ENCODE data around the gene PCBP2. TPM values are rescaled to one million over a fixed set of nuclear protein-coding genes. Genes with fewer than 3 reads are reported as not detected.
A peak's percentile ranks its signal among the peaks of the same experiment; 100 is the strongest.
"Not testable (repeated sequence)": the region's sequence is repeated elsewhere in the genome, so short reads cannot be mapped to it uniquely, and the experiment has no call there.

The PCBP2 gene
- total RNA-seq, 1 donor from 2014 or later = 435 TPM

GRCh38 chr12:53413485-53414204 lies 38.3 kb upstream of the PCBP2 start:
- Histone ChIP-seq H3K4me3 (peak overlapping the region; percentile 25), H3F3A (ENCODE audit: low read depth) (peaks cover 52% of the 10 kb centered on the region), H3K27ac (peak overlapping the region; percentile 32), H3K9ac (no peak overlapping the region), H3K79me2 (ENCODE audit: low read depth) (no peaks in the 10 kb centered on the region), H3K36me3 (peaks cover 4% of the 10 kb centered on the region), H3K4me2 (peak overlapping the region; percentile 76), H3K9me3 (ENCODE audit: low read depth) (no peaks in the 10 kb centered on the region), H3K27me3 (no peaks in the 10 kb centered on the region), H4K20me1 (ENCODE audit: low read depth) (peaks cover 23% of the 10 kb centered on the region), H3K4me1 (peaks cover 43% of the 10 kb centered on the region), H2AFZ (replicated peaks) (no peak overlapping the region)
- DNase-seq (ENCODE audit: low spot score) = peak; percentile 73
- Mint-ChIP-seq H3K27me3 (ENCODE audit: insufficient read depth, low read depth) (no peaks in the 10 kb centered on the region), H3K4me1 (peaks cover 42% of the 10 kb centered on the region), H3K4me3 (no peak overlapping the region), H3K9me3 (no peaks in the 10 kb centered on the region), H3K27ac (no peak overlapping the region), H3K36me3 (peaks cover 33% of the 10 kb centered on the region)
- no peak for TF ChIP-seq EZH2 (IDR thresholded peaks at IDR 0.05)
- TF ChIP-seq, protein P1, sequence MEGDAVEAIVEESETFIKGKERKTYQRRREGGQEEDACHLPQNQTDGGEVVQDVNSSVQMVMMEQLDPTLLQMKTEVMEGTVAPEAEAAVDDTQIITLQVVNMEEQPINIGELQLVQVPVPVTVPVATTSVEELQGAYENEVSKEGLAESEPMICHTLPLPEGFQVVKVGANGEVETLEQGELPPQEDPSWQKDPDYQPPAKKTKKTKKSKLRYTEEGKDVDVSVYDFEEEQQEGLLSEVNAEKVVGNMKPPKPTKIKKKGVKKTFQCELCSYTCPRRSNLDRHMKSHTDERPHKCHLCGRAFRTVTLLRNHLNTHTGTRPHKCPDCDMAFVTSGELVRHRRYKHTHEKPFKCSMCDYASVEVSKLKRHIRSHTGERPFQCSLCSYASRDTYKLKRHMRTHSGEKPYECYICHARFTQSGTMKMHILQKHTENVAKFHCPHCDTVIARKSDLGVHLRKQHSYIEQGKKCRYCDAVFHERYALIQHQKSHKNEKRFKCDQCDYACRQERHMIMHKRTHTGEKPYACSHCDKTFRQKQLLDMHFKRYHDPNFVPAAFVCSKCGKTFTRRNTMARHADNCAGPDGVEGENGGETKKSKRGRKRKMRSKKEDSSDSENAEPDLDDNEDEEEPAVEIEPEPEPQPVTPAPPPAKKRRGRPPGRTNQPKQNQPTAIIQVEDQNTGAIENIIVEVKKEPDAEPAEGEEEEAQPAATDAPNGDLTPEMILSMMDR (IDR thresholded peaks at IDR 0.05) = no peak
- TF ChIP-seq EZH2phosphoT487 (IDR thresholded peaks at IDR 0.05) = no peak

- H3K36me3 ChIP-seq = peaks cover 4% of the 10 kb centered on the region
- TF ChIP-seq, protein P1 (IDR thresholded peaks at IDR 0.05) = no peak
- TF ChIP-seq EZH2 (IDR thresholded peaks at IDR 0.05) (no peak), EZH2phosphoT487 (IDR thresholded peaks at IDR 0.05) (no peak)
- H3K27ac ChIP-seq = peak overlapping the region; percentile 88
- peaks cover 23% of the 10 kb centered on the region for H4K20me1 ChIP-seq (ENCODE audit: low read depth)
- H3K4me1 ChIP-seq = peaks cover 43% of the 10 kb centered on the region
- H3F3A ChIP-seq (ENCODE audit: low read depth) = peaks cover 52% of the 10 kb centered on the region
- Mint-ChIP-seq H3K9me3 (no peaks in the 10 kb centered on the region), H3K36me3 (peaks cover 27% of the 10 kb centered on the region), H3K4me3 (no peak overlapping the region), H3K27ac (no peak overlapping the region), H3K27me3 (ENCODE audit: insufficient read depth, low read depth) (no peaks in the 10 kb centered on the region), H3K4me1 (peaks cover 46% of the 10 kb centered on the region)
- peak; percentile 26 for DNase-seq (ENCODE audit: low spot score)
- H3K9me3 ChIP-seq (ENCODE audit: low read depth) = no peaks in the 10 kb centered on the region
- peak overlapping the region; percentile 76 for H3K4me2 ChIP-seq
- no peaks in the 10 kb centered on the region for H3K79me2 ChIP-seq (ENCODE audit: low read depth)
- H2AFZ ChIP-seq (replicated peaks) = no peak overlapping the region
- no peaks in the 10 kb centered on the region for H3K27me3 ChIP-seq
- peak overlapping the region; percentile 14 for H3K4me3 ChIP-seq
- no peak overlapping the region for H3K9ac ChIP-seq
Measured at GRCh38 chr12:53414756-53415417, 37.0 kb upstream of the PCBP2 start.

GRCh38 chr12:53415752-53416389 lies 36.0 kb upstream of the PCBP2 start:
- H2AFZ ChIP-seq (replicated peaks); H3K9ac ChIP-seq; H3K9me3 Mint-ChIP-seq; H3K27me3 Mint-ChIP-seq (ENCODE audit: insufficient read depth, low read depth); H3K79me2 ChIP-seq (ENCODE audit: low read depth); H3K9me3 ChIP-seq (ENCODE audit: low read depth); H3K4me3 ChIP-seq; H3K36me3 ChIP-seq; H3K27me3 ChIP-seq: not testable (repeated sequence)
- peaks cover 54% of the 10 kb centered on the region for H3F3A ChIP-seq (ENCODE audit: low read depth)
- peaks cover 49% of the 10 kb centered on the region for H3K4me1 Mint-ChIP-seq
- H3K4me1 ChIP-seq = peaks cover 43% of the 10 kb centered on the region
- H3K4me3 Mint-ChIP-seq = peak overlapping the region; percentile 37
- H3K36me3 Mint-ChIP-seq = peaks cover 22% of the 10 kb centered on the region
- peak overlapping the region; percentile 88 for H3K27ac ChIP-seq
- peaks cover 23% of the 10 kb centered on the region for H4K20me1 ChIP-seq (ENCODE audit: low read depth)
- peak; percentile 23 for DNase-seq (ENCODE audit: low spot score)
- peak overlapping the region; percentile 76 for H3K4me2 ChIP-seq
- peak overlapping the region; percentile 21 for H3K27ac Mint-ChIP-seq

DNA sequence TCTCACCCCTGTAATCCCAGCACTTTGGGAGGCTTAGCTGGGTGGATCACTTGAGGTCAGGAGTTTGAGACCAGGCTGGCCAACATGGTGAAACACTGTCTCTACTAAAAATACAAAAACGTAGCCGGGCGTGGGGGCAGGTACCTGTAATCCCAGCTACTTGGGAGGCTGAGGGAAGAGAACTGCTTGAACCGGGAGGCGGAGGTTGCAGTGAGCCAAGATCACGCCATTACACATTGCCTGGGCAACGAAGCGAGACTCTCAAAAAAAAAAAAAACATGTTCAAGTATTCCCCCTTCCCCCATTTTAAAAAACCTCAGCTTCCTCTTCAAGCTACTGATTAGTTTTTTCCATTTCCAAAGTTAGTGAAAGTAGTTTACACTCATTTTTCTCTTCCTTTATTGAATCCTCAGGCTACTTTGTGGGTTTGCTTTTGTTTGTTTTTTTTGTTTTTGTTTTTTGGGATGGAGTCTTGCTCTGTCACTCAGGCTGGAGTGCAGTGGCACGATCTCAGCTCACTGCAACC lies 34.5 kb upstream of the PCBP2 start:
- H3K9me3 Mint-ChIP-seq; H2AFZ ChIP-seq (replicated peaks); H3K9ac ChIP-seq; H3K27ac Mint-ChIP-seq; H3K79me2 ChIP-seq (ENCODE audit: low read depth); H3K27ac ChIP-seq; H3K4me2 ChIP-seq; H3K36me3 Mint-ChIP-seq; H3K27me3 ChIP-seq; H3K27me3 Mint-ChIP-seq (ENCODE audit: insufficient read depth, low read depth); H3K36me3 ChIP-seq; H3K4me3 Mint-ChIP-seq; H3K9me3 ChIP-seq (ENCODE audit: low read depth); H3K4me3 ChIP-seq; DNase-seq (ENCODE audit: low spot score): not testable (repeated sequence)
- Histone ChIP-seq H4K20me1 (ENCODE audit: low read depth) (peaks cover 21% of the 10 kb centered on the region), H3K4me1 (peaks cover 43% of the 10 kb centered on the region), H3F3A (ENCODE audit: low read depth) (peaks cover 47% of the 10 kb centered on the region)
- H3K4me1 Mint-ChIP-seq = peaks cover 51% of the 10 kb centered on the region
